CD8-positive, alpha-beta memory T cell (primary cell): Measurements from ENCODE around the gene CLDN12. TPM values are rescaled to one million over a fixed set of nuclear protein-coding genes. Genes with fewer than 3 reads are reported as not detected.
"Not testable (repeated sequence)": the region's sequence is repeated elsewhere in the genome, so short reads cannot be mapped to it uniquely, and the experiment has no call there.

Experiments used
- CTCF ChIA-PET: fragments of 350-600 bp; sonication (Branson Sonifier 250); formaldehyde crosslinking; loops from one replicate; lab custom pipeline; 2021; ENCODE audit warnings: antibody characterized with exemption; lab: Charles Lee
- POLR2A ChIA-PET: fragments of 350-600 bp; sonication (Branson Sonifier 250); formaldehyde crosslinking; loops from one replicate; lab custom pipeline; 2021; ENCODE audit warnings: antibody characterized with exemption; lab: Charles Lee
- DNase-seq, 5 donors: peaks; one replicate each; pipeline versions ENCODE4 v3.0.0 to v3.0.0-alpha.2; 2020 to 2022; ENCODE audit warnings: mixed read lengths in 1 of 5
- H3K27ac ChIP-seq: one replicate; pipeline ENCODE4 v1.7.0; 2013; ENCODE audit warnings: low read depth, mild to moderate bottlenecking, low read length, moderate library complexity
- H3K27me3 ChIP-seq: 2 replicates; pipeline ENCODE4 v1.7.0; 2013; ENCODE audit warnings: low read length, mild to moderate bottlenecking; ENCODE audit not compliant: insufficient read depth, poor library complexity, severe bottlenecking
- H3K36me3 ChIP-seq: 2 replicates; pipeline ENCODE4 v1.7.0; 2013; ENCODE audit warnings: mild to moderate bottlenecking, low read length, moderate library complexity; ENCODE audit not compliant: insufficient read depth
- H3K4me1 ChIP-seq: 2 replicates; pipeline ENCODE4 v1.7.0; 2013; ENCODE audit warnings: mild to moderate bottlenecking, low read length, moderate library complexity; ENCODE audit not compliant: insufficient read depth
- H3K4me3 ChIP-seq: 2 replicates; pipeline ENCODE4 v1.7.0; 2013; ENCODE audit warnings: mild to moderate bottlenecking, low read length
- H3K9me3 ChIP-seq: 2 replicates; pipeline ENCODE4 v1.7.0; 2013; ENCODE audit warnings: mild to moderate bottlenecking, low read length
- H3K27ac Mint-ChIP-seq, 8 donors: one replicate each; pipeline ENCODE4 v1.8.0; 2020 to 2021; ENCODE audit warnings: mixed read lengths in 8 of 8, mild to moderate bottlenecking in 6 of 8, inconsistent platforms in 3 of 8, moderate library complexity in 3 of 8
- H3K27me3 Mint-ChIP-seq, 2 donors: one replicate each; pipeline ENCODE4 v1.8.0; 2020 to 2021; ENCODE audit warnings: mixed read lengths in 2 of 2, mild to moderate bottlenecking in 1 of 2, moderate library complexity in 1 of 2
- H3K36me3 Mint-ChIP-seq, 3 donors: one replicate each; pipeline ENCODE4 v1.8.0; 2020 to 2021; ENCODE audit warnings: mixed read lengths in 3 of 3, inconsistent platforms in 1 of 3, mild to moderate bottlenecking in 1 of 3
- H3K4me1 Mint-ChIP-seq, 3 donors: one replicate each; pipeline ENCODE4 v1.8.0; 2020 to 2021; ENCODE audit warnings: mixed read lengths in 3 of 3, inconsistent platforms in 1 of 3, mild to moderate bottlenecking in 1 of 3
- H3K4me3 Mint-ChIP-seq, 7 donors: one replicate each; pipeline ENCODE4 v1.8.0; 2020 to 2021; ENCODE audit warnings: mixed read lengths in 7 of 7, mild to moderate bottlenecking in 6 of 7, moderate library complexity in 4 of 7, inconsistent platforms in 2 of 7
- H3K9me3 Mint-ChIP-seq, 5 donors: one replicate each; pipeline ENCODE4 v1.8.0; 2020 to 2022; ENCODE audit warnings: mixed read lengths in 5 of 5, mild to moderate bottlenecking in 3 of 5, moderate library complexity in 2 of 5, inconsistent platforms in 1 of 5
- polyA plus RNA-seq: library from polyadenylated mRNA; unstranded; fragments of 300-500 nt; fragmentation: Illumina TruSeq; gene quantifications from one replicate; pipeline ENCODE4 v1.2.3, GENCODE V29; 2021
- total RNA-seq, 2 experiments: library from RNA; stranded (reverse); gene quantifications; one replicate each; pipeline ENCODE4 v1.2.3, GENCODE V29; 2021

The CLDN12 gene
- total and polyA plus RNA-seq, 3 experiments from 2014 or later, result 0.82 to 4.9 (median 3.7) TPM

DNA sequence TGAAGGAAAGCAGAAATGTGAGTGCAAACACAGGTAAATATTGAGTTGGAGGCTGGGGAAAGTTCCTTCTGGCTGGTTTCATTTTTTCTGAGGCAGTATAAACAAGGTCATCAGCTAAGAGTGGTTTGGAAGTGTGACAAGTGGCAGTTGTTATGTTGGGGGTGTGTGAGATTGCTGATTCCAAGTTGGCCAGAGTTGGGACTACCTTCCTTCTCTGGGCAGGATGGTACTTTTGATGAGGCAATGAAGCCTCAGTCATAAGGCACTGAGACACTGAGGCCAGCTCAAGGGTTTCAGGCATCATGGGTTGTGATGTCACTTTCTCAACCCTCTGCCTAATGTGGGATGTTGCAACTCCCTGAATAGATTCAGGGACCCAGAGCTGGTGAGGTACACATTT, 58.0 kb downstream of the CLDN12 start:
- H3K27ac ChIP-seq, result no peak overlapping the region
- no peak overlapping the region for H3K4me3 Mint-ChIP-seq
- H3K36me3 ChIP-seq, result no peaks in the 10 kb centered on the region
- peaks cover 6% of the 10 kb centered on the region for H3K4me1 ChIP-seq
- peaks cover 7 to 22% (median 9%) of the 10 kb centered on the region in 3 donors for H3K36me3 Mint-ChIP-seq
- DNase-seq, result no peak
- peaks cover 0 to 3% of the 10 kb centered on the region in 2 donors for H3K27me3 Mint-ChIP-seq
- H3K4me3 ChIP-seq, result no peak overlapping the region
- peak overlapping the region in 1 of 8 donors; percentile 1 for H3K27ac Mint-ChIP-seq
- H3K9me3 ChIP-seq, result no peaks in the 10 kb centered on the region
- no peaks in the 10 kb centered on the region for H3K27me3 ChIP-seq
- peaks cover 12 to 13% (median 12%) of the 10 kb centered on the region in 3 donors for H3K4me1 Mint-ChIP-seq
- ChIA-PET POLR2A (no interaction called here), CTCF (no interaction called here)
- peaks cover 0 to 22% (median 17%) of the 10 kb centered on the region in 5 donors for H3K9me3 Mint-ChIP-seq

DNA sequence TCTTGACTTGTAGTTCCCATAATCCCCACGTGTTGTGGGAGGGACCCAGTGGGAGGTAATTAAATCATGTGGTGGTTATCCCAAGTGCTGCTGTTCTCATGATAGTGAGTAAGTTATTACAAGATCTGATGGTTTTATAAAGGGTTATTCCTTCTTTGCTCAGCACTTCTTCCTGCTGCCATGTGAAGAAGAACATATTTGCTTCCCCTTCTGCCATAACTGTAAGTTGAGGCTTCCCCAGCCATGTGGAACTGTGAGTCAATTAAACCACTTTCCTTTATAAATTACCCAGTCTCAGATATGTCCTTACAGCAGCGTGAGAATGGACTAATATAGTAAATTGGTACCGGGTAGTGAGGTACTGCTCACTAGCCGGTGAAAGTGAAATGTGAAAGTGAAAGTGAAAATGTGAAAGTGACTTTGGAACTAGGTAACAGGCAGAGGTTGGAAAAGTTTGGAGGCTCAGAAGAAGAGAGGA, 59.9 kb downstream of the CLDN12 start:
- H3K27ac ChIP-seq, result peak overlapping the region; percentile 0
- H3K27ac Mint-ChIP-seq, result peak overlapping the region; percentile 0 to 91 (median 80)

More for the DNA sequence above, 59.9 kb downstream of the CLDN12 start:
- CTCF ChIA-PET, H3K27me3 ChIP-seq, H3K27me3 Mint-ChIP-seq, H3K36me3 ChIP-seq, H3K4me1 ChIP-seq, POLR2A ChIA-PET, H3K9me3 ChIP-seq: not testable (repeated sequence)
- H3K4me1 Mint-ChIP-seq, result peaks cover 12 to 13% (median 12%) of the 10 kb centered on the region in 3 donors
- peak in 2 of 5 donors; percentile 26 to 28 for DNase-seq
- peaks cover 7 to 22% (median 9%) of the 10 kb centered on the region in 3 donors for H3K36me3 Mint-ChIP-seq
- H3K9me3 Mint-ChIP-seq, result peaks cover 0 to 22% (median 17%) of the 10 kb centered on the region in 5 donors
- peak overlapping the region; percentile 61 for H3K4me3 ChIP-seq
- H3K4me3 Mint-ChIP-seq, result peak overlapping the region; percentile 69 to 85 (median 78)

Other genes starting within 250 kb of the CLDN12 start
- gene STEAP1, start 249.0 kb upstream of the CLDN12 start, total RNA-seq, result not detected
- gene STEAP1, start 249.0 kb upstream of the CLDN12 start, polyA plus RNA-seq, result not detected
- gene STEAP2, start 191.7 kb upstream of the CLDN12 start, total RNA-seq, result not detected
- gene STEAP2, start 191.7 kb upstream of the CLDN12 start, polyA plus RNA-seq, result 0.15 TPM
- under 1 TPM; 0.53 to 0.81 TPM for gene CFAP69, start 158.3 kb upstream of the CLDN12 start, total RNA-seq
- not detected for gene CFAP69, start 158.3 kb upstream of the CLDN12 start, polyA plus RNA-seq
- not detected for gene FAM237B, start 82.2 kb upstream of the CLDN12 start, total RNA-seq
- gene FAM237B, start 82.2 kb upstream of the CLDN12 start, polyA plus RNA-seq, result not detected
- 10 to 100 TPM; 37.6 to 43.3 TPM for gene GTPBP10, start 56.7 kb upstream of the CLDN12 start, total RNA-seq
- gene GTPBP10, start 56.7 kb upstream of the CLDN12 start, polyA plus RNA-seq, result 31.3 TPM
- gene PTTG1IP2, start 66.2 kb downstream of the CLDN12 start, total RNA-seq, result not detected
- gene PTTG1IP2, start 66.2 kb downstream of the CLDN12 start, polyA plus RNA-seq, result not detected
- gene CDK14, start 192.9 kb downstream of the CLDN12 start, total RNA-seq, result under 1 TPM in 1 of 2 experiments, not detected in 1; 0.20 TPM
- gene CDK14, start 192.9 kb downstream of the CLDN12 start, polyA plus RNA-seq, result 0.05 TPM